Right lobe of liver (tissue), 6 donors: Measurements from ENCODE around the gene USP47. TPM values are rescaled to one million over a fixed set of nuclear protein-coding genes. Genes with fewer than 3 reads are reported as not detected.
A peak's percentile ranks its signal among the peaks of the same experiment; 100 is the strongest.

Source experiments
- ATAC-seq, 4 donors: fragments of 200-7000 bp; cut with Tn5 transposase; one replicate each; pipeline ENCODE4 v1.9.1; 2020; ENCODE audit warnings: mild to moderate bottlenecking in 4 of 4, moderate library complexity in 4 of 4
- DNase-seq, 3 donors: peaks; one replicate each; pipeline ENCODE4 v3.0.0-alpha.2; 2020
- H3K27ac ChIP-seq, 3 donors: fragments of 200-600 bp; one replicate each; pipeline ENCODE4 v1.8.0; 2022
- H3K27me3 ChIP-seq, 2 donors: fragments of 200-600 bp; one replicate each; pipeline ENCODE4 v1.8.0; 2022
- H3K36me3 ChIP-seq, 4 donors: fragments of 200-600 bp; sonication (generic) in 1 of 4; one replicate each; pipeline versions ENCODE4 v1.5.1 to v1.8.0; 2017 to 2022; ENCODE audit warnings: control low read depth in 1 of 4
- H3K4me1 ChIP-seq, 4 donors: fragments of 200-600 bp; sonication (generic) in 1 of 4; one replicate each; pipeline versions ENCODE4 v1.5.1 to v1.8.0; 2017 to 2022; ENCODE audit warnings: control low read depth in 1 of 4
- H3K4me3 ChIP-seq, 3 donors: fragments of 200-600 bp; one replicate each; pipeline ENCODE4 v1.8.0; 2022
- H3K9me3 ChIP-seq, 4 donors: fragments of 200-600 bp; sonication (generic) in 1 of 4; one replicate each; pipeline versions ENCODE4 v1.5.1 to v1.8.0; 2017 to 2022; ENCODE audit warnings: control low read depth in 1 of 4
- CTCF ChIP-seq, 4 donors: fragments of 200-600 bp in 3 of 4; fragments of 450-650 bp in 1 of 4; IDR thresholded peaks; one replicate each; pipeline versions ENCODE4 v1.5.1 to v1.8.0; 2016 to 2022; ENCODE audit warnings: antibody characterized with exemption in 4 of 4, mild to moderate bottlenecking in 2 of 4
- POLR2A ChIP-seq: fragments of 450-650 bp; IDR thresholded peaks from one replicate; pipeline ENCODE4 v1.6.1; 2017; ENCODE audit warnings: antibody characterized with exemption, mild to moderate bottlenecking
- WGBS: methylation state at CpG from one replicate; pipeline ENCODE4 v1.1.6; 2018; ENCODE audit warnings: low coverage, low lambda C conversion rate; ENCODE audit not compliant: insufficient coverage; ENCODE audit errors: missing lambda C conversion rate; 5-methylcytosine and 5-hydroxymethylcytosine counted together
- intact Hi-C, 2 donors: fragments of 100-400 bp; cut with DNase I; formaldehyde crosslinking; loops; one replicate each; pipeline versions ENCODE4 v1.11.2 to v1.14.1; 2022
- total RNA-seq, 6 experiments: library from RNA; depleted of rRNA in 2 of 6; stranded (reverse); fragments of >200 nt in 2 of 6; fragmentation: NEBNext Ultra II Directional in 3 of 6; extraction: Animal tissue kit (Norgen Biotek cat#: 25700) in 3 of 6; gene quantifications; one replicate each; pipeline versions ENCODE4 v1.1.0 to v1.2.4, GENCODE V29; 2016 to 2023
- donor health status: DM: no; HTN: yes; CAD: no.
- donor health status: DM: no; HTN: no; CAD: no.
- donor health status: DM: no; HTN: no; CAD: no.
- donor health status: DM: no; HTN: yes; CAD: no.
- donor health status: DM: no; HTN: yes; CAD: no.

USP47 gene
- total RNA-seq, 6 experiments from 2014 or later, result 25.2 to 38.1 (median 29.6) TPM

DNA sequence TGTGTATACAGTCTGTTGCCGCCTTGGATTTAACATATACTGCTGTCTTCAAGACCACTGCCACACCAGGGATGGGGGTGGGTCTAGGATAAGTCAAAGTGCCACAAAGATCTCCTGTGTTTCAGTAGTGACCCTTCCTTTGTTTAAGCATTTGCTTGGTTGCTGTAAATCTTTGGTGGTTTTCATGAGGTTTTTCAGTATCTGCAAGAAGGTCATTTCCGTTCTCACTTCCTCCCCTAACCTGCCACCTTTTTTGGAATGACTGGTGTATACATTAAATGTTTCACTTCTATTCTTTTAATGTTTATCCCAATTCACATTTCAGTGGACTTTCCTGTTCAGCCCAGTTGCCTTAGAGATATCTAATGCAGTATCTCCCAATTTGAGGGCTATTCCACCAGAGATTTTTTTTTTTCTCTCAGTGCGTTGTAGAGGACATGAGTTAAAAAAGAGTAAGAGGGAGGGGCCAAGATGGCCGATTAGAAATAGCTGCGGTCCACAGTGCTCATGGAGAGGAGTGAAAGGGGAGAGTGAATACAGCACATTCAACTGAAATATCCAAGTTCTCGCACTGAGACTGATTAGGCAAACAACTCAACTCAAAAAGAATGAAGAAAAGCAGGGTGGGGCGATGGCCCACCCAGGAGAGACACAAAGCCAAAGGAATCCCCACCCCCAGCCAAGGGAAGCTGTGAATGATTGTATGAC, 43.2 kb downstream of the USP47 start:
- intact Hi-C loops, result no loop called here
- H3K4me1 ChIP-seq, result peaks cover 0 to 3% (median 0%) of the 10 kb centered on the region in 4 donors
- H3K4me3 ChIP-seq, result no peak overlapping the region
- ATAC-seq (no peak), DNase-seq (no peak)
- peaks cover 0 to 23% (median 17%) of the 10 kb centered on the region in 4 donors for H3K36me3 ChIP-seq
- no peak overlapping the region for H3K27ac ChIP-seq
- TF ChIP-seq CTCF (IDR thresholded peaks at IDR 0.05), result no peak
- TF ChIP-seq POLR2A, result no peak
- H3K9me3 ChIP-seq, result no peaks in the 10 kb centered on the region
- WGBS, result 91% methylated on average over 5 of the region's 7 CpGs
- no peaks in the 10 kb centered on the region for H3K27me3 ChIP-seq

DNA sequence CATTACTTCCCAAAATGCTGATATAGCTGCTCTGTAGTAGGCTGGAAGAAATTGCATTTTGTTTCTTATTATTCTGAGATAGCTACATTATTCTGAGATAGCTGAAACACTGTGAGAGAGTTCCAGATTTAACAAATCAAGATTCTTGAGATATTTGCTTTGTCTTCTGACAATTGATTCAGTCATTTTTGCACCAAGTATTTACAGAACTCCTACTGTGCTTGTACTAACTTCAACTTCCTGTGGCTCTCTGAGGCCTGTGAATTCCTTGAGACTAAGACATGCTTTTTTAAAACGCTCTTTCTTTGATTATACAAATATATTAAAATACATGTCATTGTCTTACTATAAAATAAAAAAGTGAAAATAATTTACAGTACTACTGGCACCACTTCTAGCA, 52.7 kb downstream of the USP47 start:
- no peaks in the 10 kb centered on the region for H3K9me3 ChIP-seq
- ATAC-seq (no peak), DNase-seq (no peak)
- no peak overlapping the region for H3K4me3 ChIP-seq
- H3K27me3 ChIP-seq, result no peaks in the 10 kb centered on the region
- TF ChIP-seq POLR2A (no peak), CTCF (IDR thresholded peaks at IDR 0.05) (no peak)
- 94% methylated on average over 1 of the region's 1 CpG for WGBS
- no peaks in the 10 kb centered on the region for H3K4me1 ChIP-seq
- intact Hi-C loops, result no loop called here
- H3K27ac ChIP-seq, result no peak overlapping the region
- H3K36me3 ChIP-seq, result peaks cover 0 to 10% (median 5%) of the 10 kb centered on the region in 4 donors

GRCh38 chr11:11895672-11896071, 53.9 kb downstream of the USP47 start:
- H3K9me3 ChIP-seq, result no peaks in the 10 kb centered on the region
- intact Hi-C loops, result no loop called here
- peaks cover 0 to 10% (median 5%) of the 10 kb centered on the region in 4 donors for H3K36me3 ChIP-seq

DNA sequence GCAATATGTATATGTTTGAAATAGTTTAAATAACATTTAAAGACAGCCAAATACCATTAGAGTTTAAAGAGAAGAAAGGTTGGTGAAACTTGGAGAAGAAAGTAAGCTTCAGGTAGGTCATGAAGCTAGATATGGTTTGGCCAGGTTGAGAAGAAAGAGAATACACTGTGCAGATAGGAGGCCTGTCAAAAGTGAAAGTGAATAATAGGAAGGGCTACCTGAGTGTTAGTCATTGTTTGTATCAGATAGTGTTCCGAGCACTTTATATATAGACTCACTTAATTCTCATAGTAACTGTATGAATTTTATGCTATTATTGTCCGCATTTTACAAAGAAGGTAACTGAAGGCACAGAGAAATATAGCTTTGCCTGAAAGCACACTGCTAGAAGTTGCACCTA, 56.9 kb downstream of the USP47 start:
- TF ChIP-seq POLR2A (no peak), CTCF (IDR thresholded peaks at IDR 0.05) (no peak)
- Histone ChIP-seq H3K4me1 (no peaks in the 10 kb centered on the region), H3K27ac (no peak overlapping the region), H3K27me3 (no peaks in the 10 kb centered on the region), H3K9me3 (no peaks in the 10 kb centered on the region), H3K36me3 (peaks cover 0 to 7% (median 2%) of the 10 kb centered on the region in 4 donors), H3K4me3 (no peak overlapping the region)
- DNase-seq, result no peak
- ATAC-seq, result peak in 1 of 4 donors; percentile 92
- intact Hi-C loops, result no loop called here
- WGBS, result 85% methylated on average over 2 of the region's 2 CpGs

More at GRCh38 chr11:11895672-11896071, 53.9 kb downstream of the USP47 start:
- ATAC-seq (no peak), DNase-seq (no peak)
- no peak overlapping the region for H3K4me3 ChIP-seq
- no peaks in the 10 kb centered on the region for H3K4me1 ChIP-seq
- WGBS, result 95% methylated on average over 1 of the region's 1 CpG
- TF ChIP-seq POLR2A (no peak), CTCF (IDR thresholded peaks at IDR 0.05) (peak in 2 of 4 donors; percentile 19 to 20)
- no peak overlapping the region for H3K27ac ChIP-seq
- H3K27me3 ChIP-seq, result no peaks in the 10 kb centered on the region
